ENCODE measurements around the gene ACSF2. TPM values are rescaled to one million over a fixed set of nuclear protein-coding genes. Genes with fewer than 3 reads are reported as not detected.
A peak's percentile ranks its signal among the peaks of the same experiment; 100 is the strongest.

ACSF2 gene
- total and polyA plus RNA-seq, 2 of the 13 experiments (the other 11 are each of a cell fraction or from before 2014, with no cell fraction given) = 87.3 to 109 TPM

- TF ChIP-seq, protein P1, sequence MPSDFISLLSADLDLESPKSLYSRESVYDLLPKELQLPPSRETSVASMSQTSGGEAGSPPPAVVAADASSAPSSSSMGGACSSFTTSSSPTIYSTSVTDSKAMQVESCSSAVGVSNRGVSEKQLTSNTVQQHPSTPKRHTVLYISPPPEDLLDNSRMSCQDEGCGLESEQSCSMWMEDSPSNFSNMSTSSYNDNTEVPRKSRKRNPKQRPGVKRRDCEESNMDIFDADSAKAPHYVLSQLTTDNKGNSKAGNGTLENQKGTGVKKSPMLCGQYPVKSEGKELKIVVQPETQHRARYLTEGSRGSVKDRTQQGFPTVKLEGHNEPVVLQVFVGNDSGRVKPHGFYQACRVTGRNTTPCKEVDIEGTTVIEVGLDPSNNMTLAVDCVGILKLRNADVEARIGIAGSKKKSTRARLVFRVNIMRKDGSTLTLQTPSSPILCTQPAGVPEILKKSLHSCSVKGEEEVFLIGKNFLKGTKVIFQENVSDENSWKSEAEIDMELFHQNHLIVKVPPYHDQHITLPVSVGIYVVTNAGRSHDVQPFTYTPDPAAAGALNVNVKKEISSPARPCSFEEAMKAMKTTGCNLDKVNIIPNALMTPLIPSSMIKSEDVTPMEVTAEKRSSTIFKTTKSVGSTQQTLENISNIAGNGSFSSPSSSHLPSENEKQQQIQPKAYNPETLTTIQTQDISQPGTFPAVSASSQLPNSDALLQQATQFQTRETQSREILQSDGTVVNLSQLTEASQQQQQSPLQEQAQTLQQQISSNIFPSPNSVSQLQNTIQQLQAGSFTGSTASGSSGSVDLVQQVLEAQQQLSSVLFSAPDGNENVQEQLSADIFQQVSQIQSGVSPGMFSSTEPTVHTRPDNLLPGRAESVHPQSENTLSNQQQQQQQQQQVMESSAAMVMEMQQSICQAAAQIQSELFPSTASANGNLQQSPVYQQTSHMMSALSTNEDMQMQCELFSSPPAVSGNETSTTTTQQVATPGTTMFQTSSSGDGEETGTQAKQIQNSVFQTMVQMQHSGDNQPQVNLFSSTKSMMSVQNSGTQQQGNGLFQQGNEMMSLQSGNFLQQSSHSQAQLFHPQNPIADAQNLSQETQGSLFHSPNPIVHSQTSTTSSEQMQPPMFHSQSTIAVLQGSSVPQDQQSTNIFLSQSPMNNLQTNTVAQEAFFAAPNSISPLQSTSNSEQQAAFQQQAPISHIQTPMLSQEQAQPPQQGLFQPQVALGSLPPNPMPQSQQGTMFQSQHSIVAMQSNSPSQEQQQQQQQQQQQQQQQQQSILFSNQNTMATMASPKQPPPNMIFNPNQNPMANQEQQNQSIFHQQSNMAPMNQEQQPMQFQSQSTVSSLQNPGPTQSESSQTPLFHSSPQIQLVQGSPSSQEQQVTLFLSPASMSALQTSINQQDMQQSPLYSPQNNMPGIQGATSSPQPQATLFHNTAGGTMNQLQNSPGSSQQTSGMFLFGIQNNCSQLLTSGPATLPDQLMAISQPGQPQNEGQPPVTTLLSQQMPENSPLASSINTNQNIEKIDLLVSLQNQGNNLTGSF (CRISPR knock-in tag; IDR thresholded peaks at IDR 0.05) = no peak
- TF ChIP-seq XBP1 (CRISPR knock-in tag; IDR thresholded peaks at IDR 0.05) (no peak), XRCC5 (optimal IDR thresholded peaks at IDR 0.05; ENCODE audit: low read length) (peak; percentile 66), HOMEZ (CRISPR knock-in tag; IDR thresholded peaks at IDR 0.05; ENCODE audit: low read depth) (peak; percentile 91), GZF1 (CRISPR knock-in tag; IDR thresholded peaks at IDR 0.05) (0 out of 2 replicates have a peak, but pooled peaks have one; percentile 60), ZNF777 (CRISPR knock-in tag; IDR thresholded peaks at IDR 0.05) (0 out of 2 replicates have a peak, but pooled peaks have one; percentile 7), ZNF468 (CRISPR knock-in tag; IDR thresholded peaks at IDR 0.05) (no peak), AGO1 (IDR thresholded peaks at IDR 0.05; ENCODE audit: low read depth, low read length, poor library complexity, severe bottlenecking) (no peak), MTF1 (CRISPR knock-in tag; IDR thresholded peaks at IDR 0.05) (no peak), TGIF2 (CRISPR knock-in tag; IDR thresholded peaks at IDR 0.05) (peak; percentile 88), ZNF543 (CRISPR knock-in tag; IDR thresholded peaks at IDR 0.05) (peak; percentile 93), SIN3B (IDR thresholded peaks at IDR 0.05; ENCODE audit: low read length) (no peak), ZNF704 (CRISPR knock-in tag; IDR thresholded peaks at IDR 0.05; ENCODE audit: borderline replicate concordance) (no peak), ERF (CRISPR knock-in tag; IDR thresholded peaks at IDR 0.05) (peak; percentile 97), KLF13 (CRISPR knock-in tag; IDR thresholded peaks at IDR 0.05) (0 out of 2 replicates have a peak, but pooled peaks have one; percentile 48), ARNTL (CRISPR knock-in tag; IDR thresholded peaks at IDR 0.05) (peak; percentile 79; the same call in 1 of the 2 replicates), ZZZ3 (CRISPR knock-in tag; IDR thresholded peaks at IDR 0.05; ENCODE audit: borderline replicate concordance) (peak; percentile 77; the same call in 1 of the 2 replicates), GABPB1 (CRISPR knock-in tag; IDR thresholded peaks at IDR 0.05) (peak; percentile 54), ZNF567 (CRISPR knock-in tag; IDR thresholded peaks at IDR 0.05; ENCODE audit: borderline replicate concordance) (peak; percentile 50; the same call in 1 of the 2 replicates), SNAPC2 (CRISPR knock-in tag; IDR thresholded peaks at IDR 0.05) (peak; percentile 76; the same call in 1 of the 2 replicates), RAD51 (IDR thresholded peaks at IDR 0.05; ENCODE audit: borderline replicate concordance) (no peak), PAWR (CRISPR knock-in tag; IDR thresholded peaks at IDR 0.05; ENCODE audit: borderline replicate concordance) (no peak)
- TF ChIP-seq, protein P2, sequence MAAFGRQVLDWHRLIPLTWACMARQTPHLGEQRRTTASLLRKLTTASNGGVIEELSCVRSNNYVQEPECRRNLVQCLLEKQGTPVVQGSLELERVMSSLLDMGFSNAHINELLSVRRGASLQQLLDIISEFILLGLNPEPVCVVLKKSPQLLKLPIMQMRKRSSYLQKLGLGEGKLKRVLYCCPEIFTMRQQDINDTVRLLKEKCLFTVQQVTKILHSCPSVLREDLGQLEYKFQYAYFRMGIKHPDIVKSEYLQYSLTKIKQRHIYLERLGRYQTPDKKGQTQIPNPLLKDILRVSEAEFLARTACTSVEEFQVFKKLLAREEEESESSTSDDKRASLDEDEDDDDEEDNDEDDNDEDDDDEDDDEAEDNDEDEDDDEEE (CRISPR knock-in tag; IDR thresholded peaks at IDR 0.05) = no peak
Measured at GRCh38 chr17:50428831-50429424, 2.9 kb downstream of the ACSF2 start (continued).

Data from HepG2 (cell line).